Chondrocyte (in vitro differentiated cells): ENCODE measurements around the gene TSGA10. TPM values are rescaled to one million over a fixed set of nuclear protein-coding genes. Genes with fewer than 3 reads are reported as not detected.

ENCODE experiments used
- DNase-seq: peaks from one replicate; pipeline ENCODE4 v3.0.0; 2021; ENCODE audit warnings: mixed read lengths, low spot score
- H3K27ac Mint-ChIP-seq: one replicate; pipeline ENCODE4 v1.8.0; 2021; ENCODE audit warnings: mild to moderate bottlenecking, moderate library complexity, mixed read lengths; ENCODE audit not compliant: unreplicated experiment
- H3K27me3 Mint-ChIP-seq: 2 replicates; pipeline ENCODE4 v1.8.0; 2021; ENCODE audit warnings: low read depth, mixed read lengths
- H3K36me3 Mint-ChIP-seq: 2 replicates; pipeline ENCODE4 v1.8.0; 2021; ENCODE audit warnings: low read depth, mixed read lengths
- H3K4me1 Mint-ChIP-seq: 2 replicates; pipeline ENCODE4 v1.8.0; 2021; ENCODE audit warnings: low read depth, mild to moderate bottlenecking, mixed read lengths
- H3K4me3 Mint-ChIP-seq: one replicate; pipeline ENCODE4 v1.8.0; 2021; ENCODE audit warnings: mild to moderate bottlenecking, moderate library complexity, mixed read lengths; ENCODE audit not compliant: unreplicated experiment
- H3K9me3 Mint-ChIP-seq: 2 replicates; pipeline ENCODE4 v1.8.0; 2021; ENCODE audit warnings: low read depth, mixed read lengths
- CTCF ChIP-seq: fragments of 200-600 bp; sonication (generic); IDR thresholded peaks from 2 replicates; pipeline ENCODE4 v1.5.0; 2021; ENCODE audit warnings: antibody characterized with exemption, mild to moderate bottlenecking, moderate library complexity
- total RNA-seq: library from RNA; stranded (reverse); gene quantifications from 3 replicates; pipeline ENCODE4 v1.2.1, GENCODE V29; 2021

TSGA10 gene
- total RNA-seq, 1 donor from 2014 or later = 2.3 TPM

GRCh38 chr2:99181624-99182000 lies 26.9 kb upstream of the TSGA10 start:
- peak overlapping the region; percentile 98 for H3K27ac Mint-ChIP-seq
- H3K27me3 Mint-ChIP-seq = no peaks in the 10 kb centered on the region
- no peaks in the 10 kb centered on the region for H3K9me3 Mint-ChIP-seq
- no peak for DNase-seq
- peaks cover 42% of the 10 kb centered on the region for H3K4me1 Mint-ChIP-seq
- peak overlapping the region; percentile 100 for H3K4me3 Mint-ChIP-seq
- H3K36me3 Mint-ChIP-seq = peaks cover 1% of the 10 kb centered on the region
- no peak for TF ChIP-seq CTCF

DNA sequence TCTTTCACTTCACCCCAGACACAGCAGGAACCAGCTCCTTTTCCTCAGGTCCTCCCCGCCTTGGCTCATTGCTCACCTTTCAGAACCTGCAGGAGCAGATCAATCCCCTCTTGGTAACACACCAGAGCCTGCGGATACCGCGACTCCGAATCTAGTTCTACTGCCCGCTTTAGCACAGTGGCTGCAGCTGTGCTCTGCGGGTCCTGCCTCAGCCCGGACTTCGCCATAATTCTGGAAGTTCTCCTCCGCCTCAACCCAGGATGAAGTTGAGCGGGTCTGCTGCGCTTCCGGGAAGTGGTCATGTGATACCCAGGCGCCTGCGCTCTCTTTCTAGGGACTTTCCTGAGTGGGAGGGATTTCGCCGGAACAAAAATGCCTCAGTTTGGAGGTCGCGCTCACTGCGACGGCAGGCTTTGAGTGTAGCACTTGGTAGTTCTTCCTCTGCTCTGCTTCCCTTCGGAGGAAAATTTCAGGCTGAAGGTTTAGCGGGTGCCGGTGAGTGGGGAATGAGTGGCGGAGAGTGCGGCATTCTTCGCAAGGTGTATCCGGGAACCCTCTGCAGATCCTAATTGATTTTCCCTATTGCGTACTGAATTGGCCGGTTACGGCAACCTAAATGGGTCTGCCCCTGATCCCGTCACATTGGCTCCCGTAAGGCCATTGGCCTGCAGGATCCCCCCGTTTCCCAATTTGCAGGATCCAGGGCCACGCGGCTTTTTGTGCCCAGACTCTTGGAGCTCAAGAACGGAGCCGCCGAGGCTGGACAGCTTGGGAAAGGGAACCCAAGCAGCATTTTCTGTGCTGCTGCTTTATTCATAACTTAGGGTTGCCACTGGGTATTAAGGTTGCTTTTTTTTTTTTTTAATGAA lies 26.2 kb upstream of the TSGA10 start, which contains the start of the genes MITD1 and MRPL30:
Gene MITD1, minus strand, starts transcription at position 304 of the 869 bp plus-strand sequence. Its CDS starts 77 bp downstream, at position 227.
Gene MRPL30, plus strand, starts transcription at position 430 of the 869 bp plus-strand sequence. CDS start 5,020 bp downstream, outside the sequence.
- Mint-ChIP-seq H3K9me3 (no peaks in the 10 kb centered on the region), H3K27me3 (no peaks in the 10 kb centered on the region)

GRCh38 chr2:99171377-99172140 lies 16.8 kb upstream of the TSGA10 start:
- TF ChIP-seq CTCF = no peak
- H3K27ac Mint-ChIP-seq = no peak overlapping the region

More for the DNA sequence above, 26.2 kb upstream of the TSGA10 start, which contains the start of the genes MITD1 and MRPL30:
- Mint-ChIP-seq H3K4me1 (peaks cover 42% of the 10 kb centered on the region), H3K4me3 (peak within 1 kb of the TSS; percentile 100), H3K36me3 (peaks cover 1% of the 10 kb centered on the region), H3K27ac (peak within 1 kb of the TSS; percentile 98)
- peak; percentile 94 for DNase-seq
- TF ChIP-seq CTCF = no peak

DNA sequence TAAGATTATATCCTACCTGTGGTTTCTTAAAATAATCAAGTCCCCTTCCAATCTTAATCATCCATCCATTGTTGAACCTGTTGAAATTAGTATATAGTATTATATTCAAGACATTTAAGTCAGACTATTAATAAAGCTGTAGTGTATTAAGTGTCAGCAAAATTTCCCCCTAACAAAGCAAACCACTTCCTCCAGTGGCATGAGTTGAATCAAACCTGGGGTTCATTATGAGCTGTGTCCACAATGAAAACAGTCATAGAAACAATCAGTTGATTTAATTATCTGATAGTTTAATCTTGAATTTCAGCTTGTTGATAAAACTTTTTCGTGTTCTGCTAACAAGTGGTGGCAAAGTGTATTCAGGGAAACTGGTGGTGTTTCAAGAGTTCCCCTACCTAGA lies 14.8 kb upstream of the TSGA10 start:
- TF ChIP-seq CTCF = no peak
- H3K4me3 Mint-ChIP-seq = no peak overlapping the region
- no peaks in the 10 kb centered on the region for H3K9me3 Mint-ChIP-seq
- H3K27ac Mint-ChIP-seq = no peak overlapping the region
- H3K27me3 Mint-ChIP-seq = no peaks in the 10 kb centered on the region
- H3K36me3 Mint-ChIP-seq = peaks cover 15% of the 10 kb centered on the region
- H3K4me1 Mint-ChIP-seq = no peaks in the 10 kb centered on the region
- no peak for DNase-seq

More at GRCh38 chr2:99171377-99172140, 16.8 kb upstream of the TSGA10 start:
- peaks cover 12% of the 10 kb centered on the region for H3K36me3 Mint-ChIP-seq
- DNase-seq = no peak
- H3K4me3 Mint-ChIP-seq = no peak overlapping the region
- H3K27me3 Mint-ChIP-seq = no peaks in the 10 kb centered on the region
- no peaks in the 10 kb centered on the region for H3K9me3 Mint-ChIP-seq
- no peaks in the 10 kb centered on the region for H3K4me1 Mint-ChIP-seq

GRCh38 chr2:99166218-99166617 lies 11.5 kb upstream of the TSGA10 start:
- Mint-ChIP-seq H3K4me1 (no peaks in the 10 kb centered on the region), H3K9me3 (no peaks in the 10 kb centered on the region), H3K36me3 (peaks cover 12% of the 10 kb centered on the region), H3K4me3 (no peak overlapping the region), H3K27me3 (no peaks in the 10 kb centered on the region), H3K27ac (no peak overlapping the region)
- no peak for TF ChIP-seq CTCF
- DNase-seq = no peak
